Activated CD4-positive, alpha-beta T cell treated with anti-CD3 and anti-CD28 coated beads, Interleukin-10, Interleukin-2, amounts not matched to agents 100 ng/mL and 50 ng/mL, durations not matched to agents 16 hours and 8 hours (primary cell): ENCODE measurements around the gene TMPRSS9.
"Not testable (repeated sequence)": the region's sequence is repeated elsewhere in the genome, so short reads cannot be mapped to it uniquely, and the experiment has no call there.

ENCODE experiments used
- DNase-seq: peaks from one replicate; pipeline ENCODE4 v3.0.0-alpha.2; 2020

TMPRSS9 gene

GRCh38 chr19:2464389-2464788 is 104.3 kb downstream of the TMPRSS9 start:
- DNase-seq: no peak

DNA sequence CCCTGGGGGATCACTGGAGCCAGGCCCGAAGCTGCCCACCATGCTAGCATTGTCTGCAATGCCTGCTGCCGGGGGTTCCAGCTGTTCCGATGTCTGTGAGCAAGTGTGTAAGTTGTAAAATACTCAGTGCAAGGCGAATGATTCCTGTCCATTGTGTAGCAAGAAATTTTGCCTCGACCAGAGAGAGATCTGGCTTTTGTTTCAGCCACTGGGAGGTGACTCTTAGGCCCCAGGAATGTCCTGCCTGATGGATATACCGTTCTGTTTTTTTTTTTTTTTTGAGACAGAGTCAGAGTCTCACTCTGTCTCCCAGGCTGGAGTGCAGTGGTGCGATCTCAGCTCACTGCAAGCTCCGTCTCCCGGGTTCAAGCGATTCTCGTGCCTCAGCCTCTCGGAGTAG is 108.5 kb downstream of the TMPRSS9 start:
- DNase-seq: no peak

- peak; percentile 82 for DNase-seq
Observed at GRCh38 chr19:2469102-2469914, 109.2 kb downstream of the TMPRSS9 start.

DNA sequence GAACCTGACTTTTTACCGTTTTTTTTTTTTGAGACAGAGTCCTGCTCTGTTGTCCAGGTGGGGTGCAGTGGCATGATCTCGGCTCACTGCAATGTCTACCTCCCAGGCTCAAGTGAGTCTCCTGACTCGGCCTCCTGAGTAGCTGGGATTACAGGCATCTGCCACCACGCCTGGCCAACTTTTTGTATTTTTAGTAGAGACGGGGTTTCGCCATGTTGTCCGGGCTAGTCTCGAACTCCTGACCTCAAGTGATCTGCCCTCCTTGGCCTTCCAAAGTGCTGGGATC is 109.8 kb downstream of the TMPRSS9 start:
- DNase-seq: not testable (repeated sequence)

DNA sequence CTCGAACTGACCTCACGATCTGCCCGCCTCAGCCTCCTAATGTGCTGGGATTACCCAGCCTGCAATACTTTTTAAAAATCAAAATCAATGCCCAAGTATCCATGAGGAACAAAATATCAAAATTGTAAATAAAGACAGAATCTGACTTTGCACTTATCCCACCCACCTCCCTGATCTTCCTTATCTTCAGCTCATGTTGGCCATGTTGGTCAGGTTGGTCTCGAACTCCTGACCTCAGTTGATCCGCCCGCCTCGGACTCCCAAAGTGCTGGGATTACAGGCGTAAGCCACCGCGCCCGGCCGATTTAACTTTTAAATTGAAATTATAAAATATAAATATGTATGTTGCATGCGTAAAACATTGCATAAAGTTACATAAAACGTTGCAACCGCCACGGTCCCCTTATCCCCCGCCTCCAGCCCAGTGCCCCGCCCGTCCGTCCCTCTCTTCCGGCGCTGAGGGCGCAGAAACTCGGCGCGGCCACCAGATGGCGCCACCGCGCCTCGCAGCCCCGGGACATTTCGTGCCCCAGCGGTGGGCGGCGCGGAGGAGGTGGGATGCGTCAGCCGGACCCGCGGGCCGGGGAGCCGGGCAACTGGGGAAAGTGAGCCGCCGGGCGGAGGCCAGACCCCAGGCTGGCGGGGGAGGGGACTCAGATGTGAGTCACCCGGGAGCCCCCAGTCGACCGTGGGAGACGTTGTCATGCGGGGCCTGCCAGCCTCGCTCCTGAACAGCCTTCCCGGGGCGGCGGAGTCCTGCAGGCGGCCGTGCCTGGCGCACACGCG is 114.4 kb downstream of the TMPRSS9 start:
- peak; percentile 90 for DNase-seq

GRCh38 chr19:2475018-2475701 is 115.1 kb downstream of the TMPRSS9 start:
- DNase-seq: peak; percentile 70
